Measurements from ENCODE around the gene EIF5A.
"Not testable (repeated sequence)": the region's sequence is repeated elsewhere in the genome, so short reads cannot be mapped to it uniquely, and the experiment has no call there.

EIF5A gene

DNA sequence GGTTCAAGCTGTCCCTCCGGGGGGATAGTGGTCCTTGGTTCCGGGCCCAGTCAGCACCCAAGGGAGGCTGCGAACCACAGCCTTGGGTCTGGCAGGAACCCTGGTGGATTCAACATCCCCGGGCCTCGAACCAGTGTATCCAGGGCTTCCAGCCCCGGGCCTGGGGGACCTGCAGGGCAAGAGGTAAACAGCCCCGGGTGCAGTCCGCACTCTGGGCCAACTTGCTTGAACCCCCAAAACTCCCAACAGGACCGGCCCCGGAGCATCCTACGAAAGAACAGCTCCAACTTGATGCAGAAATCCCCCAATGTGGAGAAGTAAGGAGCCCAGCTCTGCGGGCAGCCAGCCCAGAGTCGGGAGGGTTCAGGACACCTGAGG, 23.2 kb downstream of the EIF5A start:
- no peak for DNase-seq (ENCODE audit: low spot score)

DNA sequence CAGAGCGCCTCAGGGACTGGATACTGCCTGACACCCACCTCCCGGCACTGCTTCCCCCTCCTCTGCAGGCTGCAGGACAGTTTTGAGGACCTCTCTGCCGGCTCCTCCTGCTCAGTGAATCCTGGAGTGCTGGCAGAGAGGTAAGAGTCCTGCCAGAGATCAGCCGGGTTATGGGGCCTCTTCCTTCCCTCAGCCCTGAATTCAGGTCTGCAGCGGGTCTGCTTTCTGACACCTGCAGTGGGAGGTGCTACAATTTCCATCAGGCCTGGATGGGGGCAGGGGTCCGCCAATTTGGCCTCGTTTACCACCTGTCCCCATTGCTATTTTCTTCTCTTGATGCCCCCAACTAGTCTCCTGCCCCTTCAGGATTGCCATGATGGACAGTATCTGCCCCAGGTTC, 24.7 kb downstream of the EIF5A start:
- no peak for DNase-seq (ENCODE audit: low spot score)

DNA sequence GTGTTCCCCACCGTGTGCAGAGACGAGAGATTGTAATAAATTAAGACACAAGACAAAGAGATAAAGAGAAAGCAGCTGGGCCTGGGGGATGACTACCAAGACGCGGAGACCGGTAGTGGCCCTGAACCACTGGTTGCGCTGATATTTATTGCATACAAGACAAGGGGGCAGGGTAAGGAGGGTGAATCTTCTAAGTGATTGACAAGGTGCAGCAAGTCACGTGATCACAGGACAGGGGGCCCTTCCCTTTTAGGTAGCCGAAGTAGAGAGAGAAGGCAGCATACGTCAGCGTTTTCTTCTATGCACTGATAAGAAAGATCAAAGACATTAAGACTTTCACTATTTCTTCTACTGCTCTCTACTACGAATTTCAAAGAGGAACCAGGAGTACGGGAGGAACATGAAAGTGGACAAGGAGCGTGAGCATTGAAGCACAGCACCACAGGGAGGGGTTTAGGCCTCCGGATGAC, 25.2 kb downstream of the EIF5A start:
- DNase-seq (ENCODE audit: low spot score) = not testable (repeated sequence)

DNA sequence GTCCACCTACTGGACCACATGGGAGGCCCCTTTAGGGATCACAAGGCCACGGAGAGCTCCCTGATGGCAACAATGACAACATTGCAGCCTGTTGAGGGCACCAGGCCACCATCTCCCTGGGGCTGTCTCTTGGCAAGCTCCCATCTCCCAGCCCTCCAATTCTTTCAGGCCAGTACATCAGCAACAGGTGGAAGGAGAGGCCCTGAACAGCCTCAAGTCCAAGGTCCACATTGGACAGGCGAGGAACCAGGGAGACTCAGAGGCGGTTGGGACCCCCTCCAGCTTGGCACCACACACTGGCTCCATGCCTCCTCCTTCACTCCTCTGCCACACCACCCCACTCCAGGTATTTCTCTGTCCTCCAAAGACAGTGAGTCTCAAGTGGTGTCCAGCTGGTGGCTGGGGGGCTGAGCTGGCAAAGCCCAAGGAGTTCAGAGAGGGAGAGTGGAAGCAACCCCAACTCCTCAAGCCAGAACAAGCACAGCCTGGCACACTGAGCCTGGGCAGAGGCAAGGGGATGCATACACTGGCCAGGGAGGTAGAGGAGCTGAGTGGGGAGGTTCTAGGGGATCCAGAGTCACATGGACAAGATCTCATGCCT, 27.6 kb downstream of the EIF5A start:
- no peak for DNase-seq (ENCODE audit: low spot score)

DNA sequence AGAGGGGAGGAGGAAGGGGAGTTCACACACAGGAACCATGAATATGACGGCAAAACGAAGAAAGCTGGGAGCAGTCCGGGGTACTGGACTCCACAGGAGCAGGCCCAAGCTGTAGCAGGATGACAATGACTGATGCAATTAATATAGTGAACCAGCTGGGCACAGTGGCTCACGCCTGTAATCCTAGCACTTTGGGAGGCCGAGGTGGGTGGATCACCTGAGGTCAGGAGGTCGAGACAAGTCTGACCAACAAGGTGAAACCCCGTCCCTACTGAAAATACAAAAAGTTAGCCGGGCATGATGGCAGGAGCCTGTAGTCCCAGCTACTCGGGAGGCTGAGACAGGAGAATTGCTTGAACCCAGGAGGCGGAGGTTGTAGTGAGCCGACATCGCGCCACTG, 28.3 kb downstream of the EIF5A start:
- not testable (repeated sequence) for DNase-seq (ENCODE audit: low spot score)

DNA sequence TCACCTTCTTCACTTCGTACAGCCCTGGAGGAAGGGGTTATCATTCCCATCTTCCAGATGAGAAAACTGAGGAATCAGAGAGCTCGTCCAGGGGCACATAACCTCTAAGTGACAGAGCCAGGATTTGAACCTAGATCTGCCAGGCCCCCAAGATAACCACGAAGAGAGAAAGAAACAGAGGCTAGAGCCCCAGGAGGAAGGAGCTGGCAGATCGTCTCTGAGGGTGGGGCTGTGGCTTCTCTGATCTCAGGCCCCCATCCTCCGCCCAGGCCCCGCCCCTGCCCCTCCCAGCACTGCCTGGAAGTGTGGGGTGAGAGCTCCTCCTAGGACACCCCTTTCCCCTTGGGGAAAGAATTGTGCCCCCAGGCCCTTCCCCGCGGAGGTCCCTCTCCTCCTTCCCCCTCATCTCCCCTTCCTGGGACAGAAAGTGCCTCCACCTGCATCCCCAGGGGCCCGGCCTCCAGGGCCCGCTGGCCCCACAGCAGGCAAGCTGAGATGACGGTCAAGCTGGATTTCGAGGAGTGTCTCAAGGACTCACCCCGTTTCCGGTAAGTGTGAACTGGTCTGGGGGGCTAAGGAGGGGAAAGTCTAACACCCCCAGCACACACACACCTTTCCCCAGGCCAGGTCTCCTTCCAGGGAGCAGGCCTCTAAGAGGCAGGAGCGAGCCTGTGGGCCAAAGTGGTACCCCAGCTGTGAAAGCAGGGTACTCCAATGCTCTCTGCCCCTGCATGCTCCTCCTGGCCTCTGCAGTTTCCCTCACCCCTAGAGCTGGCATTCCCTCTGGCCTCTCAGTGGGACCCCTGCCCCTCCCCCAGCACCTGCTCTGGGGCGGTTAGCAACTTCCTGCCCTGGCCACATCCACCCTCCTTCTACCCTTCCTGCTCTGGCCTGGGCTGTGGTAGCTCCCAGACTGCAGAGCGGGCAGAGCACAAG, 29.1 kb downstream of the EIF5A start, which contains the start of gene ACAP1:
Gene ACAP1, plus strand, starts transcription at position 290 of the 936 bp plus-strand sequence. Its CDS starts 206 bp downstream, at position 496.
- peak; percentile 77 for DNase-seq (ENCODE audit: low spot score)

DNA sequence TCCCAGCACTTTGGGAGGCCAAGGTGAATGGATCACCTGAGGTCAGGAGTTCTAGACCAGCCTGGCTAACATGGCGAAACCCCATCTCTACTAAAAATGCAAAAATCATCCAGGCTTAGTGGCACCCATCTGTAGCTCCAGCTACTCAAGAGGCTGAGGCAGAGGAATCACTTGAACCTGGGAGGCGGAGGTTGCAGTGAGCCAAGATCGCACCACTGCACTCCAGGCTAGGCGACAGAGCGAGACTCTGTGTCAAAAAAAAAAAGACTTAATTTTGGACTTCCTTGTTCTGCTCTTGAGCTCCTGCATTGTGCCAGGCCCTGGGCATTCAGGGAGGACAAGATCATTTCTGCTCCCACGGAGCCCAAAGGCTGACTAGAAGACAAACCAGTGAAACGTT, 30.2 kb downstream of the EIF5A start:
- DNase-seq (ENCODE audit: low spot score) = not testable (repeated sequence)

DNA sequence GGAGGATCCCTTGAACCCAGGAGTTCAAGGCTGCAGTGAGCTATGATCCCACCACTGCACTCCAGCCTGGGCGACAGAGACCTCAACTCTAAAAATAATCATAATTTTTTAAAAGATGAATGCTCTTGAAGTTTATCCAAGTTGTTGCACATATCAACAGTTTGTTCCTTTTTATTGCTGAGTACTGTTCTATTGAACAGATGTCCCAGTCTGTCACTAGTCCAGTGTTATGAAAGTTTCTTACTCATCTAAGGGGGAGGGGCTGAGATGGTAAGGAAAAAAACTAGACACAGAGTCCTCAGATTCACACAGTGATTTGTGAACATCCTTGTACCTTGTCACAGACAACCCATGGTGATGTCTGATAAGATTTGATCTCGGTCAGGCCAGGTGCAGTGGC, 32.8 kb downstream of the EIF5A start:
- no peak for DNase-seq (ENCODE audit: low spot score)

DNA sequence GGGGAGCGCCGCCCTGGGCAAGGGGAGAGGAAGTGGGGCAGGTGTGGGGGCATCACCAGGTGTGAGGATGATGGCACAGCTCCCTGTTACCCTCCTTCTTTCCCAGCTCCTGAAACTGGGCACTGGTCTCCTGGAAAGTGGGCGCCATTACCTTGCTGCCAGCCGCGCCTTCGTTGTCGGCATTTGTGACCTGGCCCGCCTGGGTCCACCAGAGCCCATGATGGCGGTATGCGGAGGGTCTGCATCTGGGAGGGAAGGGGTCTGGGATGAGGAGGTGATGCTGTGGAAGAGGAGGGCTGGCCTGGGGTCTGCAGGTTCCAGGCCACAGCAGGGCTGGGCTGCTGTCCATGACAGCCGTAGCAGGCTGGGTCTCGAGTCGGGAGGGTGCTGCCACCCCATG, 34.4 kb downstream of the EIF5A start:
- DNase-seq (ENCODE audit: low spot score) = no peak

DNA sequence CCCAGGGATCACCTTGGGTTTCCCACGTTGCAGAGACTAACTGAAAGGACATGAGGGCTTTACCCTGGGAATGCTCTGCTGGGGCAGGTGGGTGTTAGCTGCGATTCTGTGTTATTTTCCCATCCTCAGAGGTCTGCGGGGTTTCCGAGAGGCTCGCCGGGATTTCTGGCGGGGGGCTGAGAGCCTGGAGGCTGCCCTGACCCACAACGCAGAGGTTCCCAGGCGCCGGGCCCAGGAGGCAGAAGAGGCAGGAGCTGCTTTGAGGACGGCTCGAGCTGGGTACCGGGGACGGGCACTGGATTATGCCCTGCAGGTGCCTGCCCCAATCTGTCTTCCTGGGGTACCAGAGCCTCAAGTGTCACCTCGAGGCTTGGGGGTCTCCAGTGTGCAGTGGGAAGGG, 35.8 kb downstream of the EIF5A start:
- DNase-seq (ENCODE audit: low spot score) = no peak

DNA sequence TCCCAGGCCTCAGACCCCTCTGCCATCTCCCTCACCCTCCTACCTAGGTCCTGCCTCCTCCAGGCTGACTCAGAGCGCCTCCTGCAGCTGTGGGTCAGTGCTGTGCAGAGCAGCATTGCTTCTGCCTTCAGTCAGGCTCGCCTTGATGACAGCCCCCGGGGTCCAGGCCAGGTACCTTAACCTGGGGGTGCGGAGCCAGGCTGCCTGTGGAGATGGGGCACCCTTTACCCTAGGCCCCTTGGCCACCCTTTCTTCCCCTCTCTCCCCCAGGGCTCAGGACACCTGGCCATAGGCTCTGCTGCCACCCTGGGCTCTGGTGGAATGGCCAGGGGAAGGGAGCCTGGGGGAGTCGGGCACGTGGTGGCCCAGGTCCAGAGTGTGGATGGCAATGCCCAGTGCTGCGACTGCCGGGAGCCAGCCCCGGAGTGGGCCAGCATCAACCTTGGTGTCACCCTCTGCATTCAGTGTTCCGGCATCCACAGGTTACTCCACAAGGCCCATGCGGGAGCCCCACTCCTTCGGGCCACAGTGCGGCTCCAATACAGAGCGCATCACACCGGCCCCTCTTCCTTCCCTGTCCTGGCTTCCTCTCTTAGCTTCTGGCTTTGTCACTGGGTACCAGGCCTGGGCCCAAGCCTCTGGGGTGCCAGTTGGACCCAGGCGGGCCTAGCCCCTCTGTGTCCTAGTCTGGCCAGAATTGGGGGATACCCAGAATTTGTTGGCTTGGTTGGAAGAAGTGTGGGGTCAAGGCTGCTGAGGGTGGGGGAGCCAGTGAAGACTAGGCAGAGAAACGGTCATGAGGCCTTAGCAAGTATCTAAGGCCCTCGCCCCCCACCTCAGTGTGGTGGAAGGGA, 39.6 kb downstream of the EIF5A start:
- no peak for DNase-seq (ENCODE audit: low spot score)

DNA sequence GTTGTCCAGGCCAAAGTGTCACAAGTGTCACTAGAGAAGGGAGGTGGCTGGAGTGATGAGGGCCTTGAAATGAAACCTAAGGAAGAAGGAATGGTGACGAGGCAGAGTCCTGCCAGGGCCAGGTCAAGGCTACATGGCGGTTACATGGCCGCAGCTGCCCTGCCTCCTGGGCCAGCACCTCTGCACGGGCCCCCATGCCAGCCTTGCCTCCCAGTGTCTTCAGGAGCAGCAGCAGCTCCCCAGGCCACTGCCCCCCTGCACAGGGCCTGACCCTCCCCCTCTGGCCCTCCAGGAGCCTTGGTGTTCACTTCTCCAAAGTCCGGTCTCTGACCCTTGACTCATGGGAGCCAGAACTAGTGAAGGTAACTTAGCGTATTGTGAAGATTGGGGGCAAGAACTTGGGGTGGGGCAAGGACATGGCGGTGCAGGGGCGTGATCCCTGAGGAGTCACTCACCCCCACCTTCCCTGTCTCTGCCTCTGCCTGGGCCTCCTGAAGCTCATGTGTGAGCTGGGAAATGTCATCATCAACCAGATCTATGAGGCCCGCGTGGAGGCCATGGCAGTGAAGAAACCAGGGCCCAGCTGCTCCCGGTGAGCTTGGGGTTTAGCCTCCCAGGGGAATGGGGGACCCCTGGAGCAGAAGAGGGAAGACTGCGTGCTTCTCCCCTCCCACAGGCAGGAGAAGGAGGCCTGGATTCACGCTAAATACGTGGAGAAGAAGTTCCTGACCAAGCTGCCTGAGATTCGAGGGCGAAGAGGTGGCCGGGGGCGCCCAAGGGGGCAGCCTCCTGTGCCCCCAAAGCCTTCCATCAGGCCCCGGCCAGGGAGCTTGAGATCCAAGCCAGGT, 40.4 kb downstream of the EIF5A start:
- DNase-seq (ENCODE audit: low spot score) = no peak

DNA sequence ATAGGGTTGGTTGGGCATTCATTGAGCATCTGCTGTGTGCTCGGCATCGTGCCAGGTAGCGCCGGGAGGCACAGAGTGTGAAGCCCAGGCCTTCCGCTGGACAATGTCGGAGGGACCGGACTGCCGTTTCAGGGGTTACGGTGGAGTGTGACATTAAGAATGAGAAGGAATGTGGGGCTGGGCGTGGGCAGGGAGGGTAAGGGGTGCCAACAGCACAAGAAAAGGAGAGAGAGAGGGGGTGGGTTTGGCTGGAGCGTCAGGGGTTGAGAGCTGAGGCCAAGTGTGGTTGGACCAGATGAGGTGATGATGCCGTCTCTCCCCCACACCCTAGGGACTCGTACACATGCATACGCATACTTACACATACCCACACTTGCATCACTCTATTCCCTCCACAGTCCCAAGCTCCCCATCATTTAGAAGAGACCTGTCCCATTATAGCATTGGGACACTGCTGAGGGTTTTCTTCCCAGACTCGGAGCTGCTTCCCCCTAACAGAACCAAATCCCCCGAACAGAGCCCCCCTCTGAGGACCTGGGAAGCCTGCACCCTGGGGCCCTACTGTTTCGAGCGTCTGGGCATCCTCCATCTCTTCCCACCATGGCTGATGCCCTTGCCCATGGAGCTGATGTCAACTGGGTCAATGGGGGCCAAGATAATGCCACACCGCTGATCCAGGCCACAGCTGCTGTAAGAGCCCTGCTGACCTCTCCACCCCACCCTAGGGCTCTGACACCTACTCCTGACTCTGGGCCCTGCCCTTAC, 41.2 kb downstream of the EIF5A start:
- DNase-seq (ENCODE audit: low spot score) = no peak

DNA sequence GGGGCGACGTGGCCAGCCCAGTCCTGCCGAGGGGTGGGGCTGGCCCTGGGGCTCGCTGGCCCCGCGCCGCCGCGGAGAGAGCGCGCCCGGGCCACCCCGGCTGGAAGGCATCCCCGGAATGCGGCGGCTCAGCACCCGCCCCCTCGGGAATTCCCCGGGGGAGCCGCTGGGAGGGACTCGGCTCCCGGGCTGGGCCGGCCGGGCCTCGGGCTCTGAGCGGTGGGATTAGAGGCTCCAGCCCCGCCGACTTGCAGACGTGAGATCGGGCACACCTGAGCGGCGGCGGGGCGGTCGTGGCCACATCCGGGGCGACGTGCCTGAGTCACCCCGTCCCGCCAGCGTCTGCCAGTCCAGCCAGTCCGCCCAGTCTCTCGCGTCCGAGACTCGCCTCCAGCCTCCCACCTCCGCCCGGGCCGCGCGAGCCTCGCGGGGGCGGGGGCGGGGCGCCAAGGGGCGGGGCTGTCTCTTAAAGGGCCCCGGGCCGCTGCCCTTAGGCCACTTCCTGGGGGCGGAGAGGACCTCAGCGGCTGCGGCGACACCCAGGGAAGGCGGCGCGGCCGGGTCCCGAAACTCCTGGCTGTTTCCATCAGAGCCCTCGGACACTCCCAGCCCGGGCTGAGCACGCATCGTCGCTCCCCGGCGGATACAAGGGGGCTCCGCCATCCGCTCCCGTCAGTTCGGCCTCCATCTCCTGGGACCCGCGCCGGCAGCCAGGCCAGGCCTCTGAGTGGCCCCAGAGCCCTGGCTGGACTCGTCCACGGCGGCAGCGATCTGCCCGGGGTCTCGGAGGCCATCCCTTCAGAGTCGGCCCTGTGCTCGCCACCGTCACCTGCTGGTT, 44.5 kb downstream of the EIF5A start, which contains the start of gene KCTD11:
Gene KCTD11, plus strand, starts transcription at position 498 of the 838 bp plus-strand sequence.
- DNase-seq (ENCODE audit: low spot score) = peak; percentile 79

DNA sequence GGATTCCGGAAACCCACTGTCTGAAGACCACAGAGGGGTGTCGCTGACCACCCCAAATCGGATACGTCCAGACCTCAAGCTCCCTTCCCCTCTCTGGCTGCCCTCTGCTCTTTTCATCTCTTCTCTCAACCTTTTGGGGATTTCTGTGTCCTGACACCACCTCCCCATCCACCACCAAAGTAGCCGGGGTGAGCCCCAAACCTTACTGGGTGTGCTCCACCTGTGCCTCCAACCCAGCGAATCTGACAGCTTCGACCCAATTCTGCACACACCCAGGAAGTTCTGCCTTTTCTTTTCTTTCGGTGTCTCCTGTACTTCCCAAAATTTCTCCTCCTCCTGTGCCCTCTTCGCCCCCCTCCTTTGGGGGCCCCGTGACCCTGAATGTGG, 45.1 kb downstream of the EIF5A start:
- DNase-seq (ENCODE audit: low spot score) = no peak

DNA sequence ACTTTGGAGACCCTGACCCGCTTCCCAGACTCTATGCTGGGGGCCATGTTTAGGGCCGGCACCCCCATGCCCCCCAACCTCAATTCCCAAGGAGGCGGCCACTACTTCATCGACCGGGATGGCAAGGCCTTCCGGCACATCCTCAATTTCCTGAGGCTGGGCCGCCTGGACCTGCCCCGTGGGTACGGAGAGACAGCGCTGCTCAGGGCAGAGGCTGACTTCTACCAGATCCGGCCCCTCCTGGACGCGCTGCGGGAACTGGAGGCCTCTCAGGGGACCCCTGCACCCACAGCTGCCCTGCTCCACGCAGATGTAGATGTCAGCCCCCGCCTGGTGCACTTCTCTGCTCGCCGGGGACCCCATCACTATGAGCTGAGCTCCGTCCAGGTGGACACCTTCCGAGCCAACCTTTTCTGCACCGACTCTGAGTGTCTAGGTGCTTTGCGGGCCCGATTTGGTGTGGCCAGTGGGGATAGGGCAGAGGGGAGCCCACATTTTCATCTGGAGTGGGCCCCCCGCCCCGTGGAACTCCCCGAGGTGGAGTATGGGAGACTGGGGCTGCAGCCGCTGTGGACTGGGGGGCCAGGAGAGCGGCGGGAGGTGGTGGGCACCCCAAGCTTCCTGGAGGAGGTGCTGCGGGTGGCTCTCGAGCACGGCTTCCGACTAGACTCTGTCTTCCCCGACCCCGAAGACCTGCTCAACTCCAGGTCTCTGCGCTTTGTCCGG, 45.6 kb downstream of the EIF5A start:
- DNase-seq (ENCODE audit: low spot score) = no peak

DNA sequence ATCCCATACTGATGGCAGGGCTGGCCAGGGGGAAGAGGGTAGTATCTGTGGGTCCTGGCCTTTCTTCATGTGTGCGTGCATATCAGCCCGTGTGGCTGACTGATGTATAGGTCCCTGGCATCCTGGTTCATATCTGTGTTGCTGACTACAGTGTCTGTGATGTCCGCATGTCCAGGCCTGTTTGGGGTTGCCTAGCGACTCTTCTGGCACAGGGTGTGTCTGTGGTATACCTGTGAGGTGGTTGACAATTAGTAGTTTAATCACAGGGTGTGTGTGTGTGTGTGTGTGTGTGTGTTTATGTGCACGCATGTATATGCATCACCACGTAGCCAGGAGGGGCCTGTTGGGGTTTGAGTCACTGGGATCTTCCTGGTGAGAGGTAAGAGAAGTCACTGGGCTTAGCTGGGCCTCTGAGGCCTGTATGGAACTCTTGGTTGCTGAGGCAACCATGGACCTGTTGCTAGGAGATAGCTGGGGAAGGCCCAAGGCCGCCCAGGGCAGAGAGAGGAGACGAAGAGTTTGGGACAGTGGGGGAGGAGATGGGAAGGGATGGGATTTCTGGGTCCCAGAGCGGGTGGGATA, 46.9 kb downstream of the EIF5A start:
- DNase-seq (ENCODE audit: low spot score) = peak; percentile 32

DNA sequence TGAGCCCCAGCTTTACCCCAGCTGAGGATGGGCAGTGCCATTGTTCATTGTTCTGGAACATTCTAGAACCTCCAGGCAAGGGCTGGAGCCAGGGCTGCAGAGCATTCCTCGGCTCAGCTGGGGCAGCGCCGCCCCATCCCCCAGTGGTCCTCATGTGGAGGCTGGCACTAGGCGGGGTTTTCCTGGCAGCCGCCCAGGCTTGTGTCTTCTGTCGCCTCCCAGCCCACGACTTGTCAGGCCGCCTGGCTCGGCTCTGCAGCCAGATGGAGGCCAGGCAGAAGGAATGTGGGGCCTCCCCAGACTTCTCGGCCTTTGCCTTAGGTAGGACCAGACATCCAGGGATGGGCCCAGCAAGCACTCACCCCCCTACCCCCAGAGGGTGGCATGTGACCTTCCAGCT, 47.6 kb downstream of the EIF5A start, which contains the start of gene TMEM95:
Gene TMEM95, plus strand, starts transcription at position 104 of the 400 bp plus-strand sequence. Its CDS starts 49 bp downstream, at position 153.
- DNase-seq (ENCODE audit: low spot score) = peak; percentile 36

Measured in hematopoietic multipotent progenitor cell treated with erythropoietin and hydrocortisone succinate and interleukin-3 and kit ligand, for 15 days (in vitro differentiated cells).